K562 (cell line): Measurements from ENCODE around the gene TMEM234. TPM values are rescaled to one million over a fixed set of nuclear protein-coding genes. Genes with fewer than 3 reads are reported as not detected.
A peak's percentile ranks its signal among the peaks of the same experiment; 100 is the strongest.

Experiments used
- ASH1L ChIP-seq: fragments of 450-650 bp; IDR thresholded peaks from 2 replicates; pipeline ENCODE4 v1.6.1; 2018; ENCODE audit warnings: borderline replicate concordance, mild to moderate bottlenecking, low read depth; ENCODE audit not compliant: partially characterized antibody
- DNMT1 ChIP-seq: fragments of 450-650 bp; IDR thresholded peaks from 2 replicates; pipeline ENCODE4 v1.6.1; 2016; ENCODE audit warnings: antibody characterized with exemption, mild to moderate bottlenecking
- E2F3 ChIP-seq: fragments of 250-450 bp; sonication (Bioruptor Pico); IDR thresholded peaks from 2 replicates; pipeline ENCODE4 v1.4.0; 2020; ENCODE audit warnings: mild to moderate bottlenecking
- HBP1 ChIP-seq: fragments of 450-650 bp; formaldehyde crosslinking; IDR thresholded peaks from 2 replicates; pipeline ENCODE4 v1.4.0; 2022; ENCODE audit warnings: missing genetic modification characterization
- HIVEP1 ChIP-seq: fragments of 250-450 bp; sonication (Bioruptor Pico); IDR thresholded peaks from 2 replicates; pipeline ENCODE4 v1.4.0; 2020; ENCODE audit warnings: mild to moderate bottlenecking
- IFI16 ChIP-seq: fragments of 250-450 bp; sonication (Bioruptor Pico); IDR thresholded peaks from 2 replicates; pipeline ENCODE4 v2.1.2; 2022; ENCODE audit warnings: mild to moderate bottlenecking, inconsistent platforms
- KAT2B ChIP-seq: IDR thresholded peaks from one replicate; pipeline ENCODE4 v1.6.1; 2012; ENCODE audit warnings: low read depth, mild to moderate bottlenecking, control low read depth, inconsistent platforms, low read length, moderate library complexity
- NBN ChIP-seq: fragments of 450-650 bp; IDR thresholded peaks from 2 replicates; pipeline ENCODE4 v1.6.1; 2016; ENCODE audit warnings: low read depth, mild to moderate bottlenecking
- NELFE ChIP-seq: IDR thresholded peaks from 2 replicates; pipeline ENCODE4 v1.6.1; 2011; ENCODE audit warnings: mild to moderate bottlenecking; ENCODE audit not compliant: insufficient read depth, insufficient read length
- RBFOX2 ChIP-seq: fragments of 200-400 bp; formaldehyde crosslinking; IDR thresholded peaks from 2 replicates; pipeline ENCODE4 v1.6.1; 2017; ENCODE audit warnings: low read depth, mild to moderate bottlenecking, low read length, moderate library complexity
- SRSF3 ChIP-seq: fragments of 200-400 bp; formaldehyde crosslinking; IDR thresholded peaks from 2 replicates; pipeline ENCODE4 v1.6.1; 2016; ENCODE audit warnings: mild to moderate bottlenecking, low read length, moderate library complexity; ENCODE audit not compliant: insufficient read depth
- TEAD4 ChIP-seq, 2 experiments: sonication (generic) in 1 of 2; formaldehyde crosslinking in 1 of 2; IDR thresholded peaks; 2 replicates each; pipeline versions ENCODE4 v1.6.1 to v1.8.0; 2012 to 2022; ENCODE audit warnings: borderline replicate concordance in 1 of 2, inconsistent platforms in 1 of 2, low read length in 1 of 2, mild to moderate bottlenecking in 1 of 2, missing genetic modification reagents in 1 of 2
- USF2 ChIP-seq: sonication (generic); formaldehyde crosslinking; IDR thresholded peaks from 2 replicates; pipeline ENCODE4 v1.5.0; 2020; ENCODE audit warnings: missing genetic modification reagents
- ZFP36 ChIP-seq: fragments of 150-350 bp; IDR thresholded peaks from 2 replicates; pipeline ENCODE4 v1.6.1; 2018; ENCODE audit warnings: low read length, low read depth; ENCODE audit not compliant: partially characterized antibody
- ZNF197 ChIP-seq: fragments of 200-800 bp; sonication (Bioruptor generic); IDR thresholded peaks from 2 replicates; pipeline ENCODE4 v1.6.1; 2016; ENCODE audit warnings: low read depth, missing genetic modification characterization, missing compliant biosample characterization
- ZNF316 ChIP-seq: fragments of 450-650 bp; IDR thresholded peaks from 2 replicates; pipeline ENCODE4 v1.6.1; 2016
- ZNF431 ChIP-seq: sonication (generic); formaldehyde crosslinking; IDR thresholded peaks from 2 replicates; pipeline ENCODE4 v1.8.0; 2022; ENCODE audit warnings: mild to moderate bottlenecking, missing genetic modification reagents
- polyA plus RNA-seq, 8 experiments: library from polyadenylated mRNA; depleted of rRNA in 4 of 8; stranded (reverse) in 5 of 8; unstranded in 3 of 8; fragments of >200 nt; fragmentation: Nextera tagmentation in 2 of 8; fragmentation: Illumina TruSeq in 1 of 8; extraction: Ambion mirVana in 2 of 8; extraction: Trizol in 1 of 8; gene quantifications; 2 replicates each; pipeline versions ENCODE4 v1.2.1 to v1.2.3, GENCODE V29; 2011 to 2014; ENCODE audit warnings: inconsistent platforms in 1 of 8, missing spikeins in 1 of 8
- total RNA-seq, 7 experiments: library from RNA; depleted of rRNA in 6 of 7; stranded (reverse); fragments of >200 nt in 6 of 7; fragmentation: Illumina TruSeq in 2 of 7; extraction: Trizol in 2 of 7; gene quantifications; 2 replicates each; pipeline versions ENCODE4 v1.2.1 to v1.2.3, GENCODE V29; 2011 to 2021; ENCODE audit warnings: low replicate concordance in 1 of 7
- TF ChIP-seq, protein P1 (sequence below), 3 experiments: fragments of 200-800 bp in 1 of 3; sonication (Bioruptor generic) in 1 of 3; sonication (generic) in 1 of 3; formaldehyde crosslinking in 1 of 3; IDR thresholded peaks; 2 replicates each; pipeline versions ENCODE4 v1.6.1 to v1.8.0; 2016 to 2022; ENCODE audit warnings: mild to moderate bottlenecking in 2 of 3, missing compliant biosample characterization in 2 of 3, missing genetic modification characterization in 2 of 3, missing genetic modification reagents in 1 of 3

Gene TMEM234
- total and polyA plus RNA-seq, 9 of the 15 experiments (the other 6 are each of a cell fraction or from before 2014, with no cell fraction given) = 5.0 to 12.9 (median 7.6) TPM

DNA sequence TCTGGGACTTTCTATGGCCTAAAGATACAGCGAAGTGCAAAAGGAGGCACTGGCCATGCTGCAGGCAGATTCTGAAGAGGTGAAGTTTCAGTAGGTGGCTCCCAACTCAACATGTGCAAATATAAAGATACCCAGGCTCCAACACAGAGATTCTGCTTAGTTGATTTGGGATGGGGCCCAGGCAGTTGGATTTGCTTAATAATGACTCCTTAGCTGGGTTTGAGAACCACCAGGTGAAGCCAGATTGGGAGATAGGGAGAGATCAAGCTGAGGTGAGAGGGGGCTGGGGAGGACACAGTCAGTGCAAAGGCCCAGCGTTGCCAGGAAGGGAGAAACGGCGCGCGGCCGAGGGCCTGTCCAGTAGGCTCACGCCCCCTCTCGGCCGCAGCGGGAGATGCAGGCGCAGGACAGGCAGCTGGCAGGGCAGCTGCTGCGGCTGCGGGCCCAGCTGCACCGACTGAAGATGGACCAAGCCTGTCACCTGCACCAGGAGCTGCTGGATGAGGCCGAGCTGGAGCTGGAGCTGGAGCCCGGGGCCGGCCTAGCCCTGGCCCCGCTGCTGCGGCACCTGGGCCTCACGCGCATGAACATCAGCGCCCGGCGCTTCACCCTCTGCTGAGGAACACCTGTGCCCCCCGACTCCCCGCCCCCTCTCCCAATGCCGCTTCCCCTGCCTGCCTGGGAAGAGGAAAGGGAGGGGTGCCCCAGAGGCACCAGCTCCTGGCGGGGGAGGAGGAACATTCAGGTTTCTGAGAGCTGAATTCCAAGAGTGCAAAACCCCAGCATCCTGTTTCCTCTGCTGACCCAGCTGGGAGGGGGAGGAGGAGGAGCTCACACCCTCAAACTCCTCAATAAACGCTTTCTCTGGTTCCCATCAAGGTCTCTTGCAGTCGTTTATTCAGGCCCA, 26.1 kb upstream of the TMEM234 start (continued):
- TF ChIP-seq USF2 (CRISPR knock-in tag) (no peak), TEAD4 (IDR thresholded peaks at IDR 0.05; ENCODE audit: low read length) (peak; percentile 30; the same call in 1 of the 2 replicates), TEAD4 (CRISPR knock-in tag; IDR thresholded peaks at IDR 0.05; ENCODE audit: borderline replicate concordance) (no peak), ASH1L (no peak), ZNF197 (no peak), ZFP36 (peak; percentile 40), HBP1 (CRISPR knock-in tag) (no peak), HIVEP1 (CRISPR knock-in tag) (no peak), NBN (peak; percentile 72; the same call in 1 of the 2 replicates), KAT2B (no peak), E2F3 (CRISPR knock-in tag) (no peak), IFI16 (CRISPR knock-in tag) (no peak), SRSF3 (no peak), ZNF431 (no peak), RBFOX2 (peak; percentile 48; the same call in 1 of the 2 replicates), NELFE (no peak), ZNF316 (no peak), DNMT1 (no peak)
- TF ChIP-seq, protein P1, sequence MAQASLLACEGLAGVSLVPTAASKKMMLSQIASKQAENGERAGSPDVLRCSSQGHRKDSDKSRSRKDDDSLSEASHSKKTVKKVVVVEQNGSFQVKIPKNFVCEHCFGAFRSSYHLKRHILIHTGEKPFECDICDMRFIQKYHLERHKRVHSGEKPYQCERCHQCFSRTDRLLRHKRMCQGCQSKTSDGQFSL (CRISPR knock-in tag; IDR thresholded peaks at IDR 0.05) = no peak
- TF ChIP-seq, protein P1 (tag; IDR thresholded peaks at IDR 0.05) = 0 out of 4 replicates have a peak, but pooled peaks of 1 of the 2 experiments have one; percentile 17
